HUES64 (cell line): ENCODE data around the gene MAP2K5.

Experiments used
- H3K27ac ChIP-seq: 2 replicates; pipeline ENCODE4 v1.7.0; 2013; ENCODE audit warnings: low read depth, low read length, inconsistent platforms
- H3K27me3 ChIP-seq: 2 replicates; pipeline ENCODE4 v1.6.1; 2013; ENCODE audit warnings: mild to moderate bottlenecking, low read length; ENCODE audit not compliant: insufficient read depth
- H3K36me3 ChIP-seq: 2 replicates; pipeline ENCODE4 v1.6.1; 2013; ENCODE audit warnings: mild to moderate bottlenecking, low read length; ENCODE audit not compliant: insufficient read depth
- H3K4me1 ChIP-seq: 2 replicates; pipeline ENCODE4 v1.6.1; 2013; ENCODE audit warnings: mild to moderate bottlenecking, low read length, moderate library complexity; ENCODE audit not compliant: insufficient read depth
- H3K4me3 ChIP-seq: 2 replicates; pipeline ENCODE4 v1.5.1; 2013; ENCODE audit warnings: mild to moderate bottlenecking, low read length, moderate library complexity
- H3K9ac ChIP-seq: 2 replicates; pipeline ENCODE4 v1.6.1; 2013; ENCODE audit warnings: mild to moderate bottlenecking, low read depth, low read length
- H3K9me3 ChIP-seq: 2 replicates; pipeline ENCODE4 v1.6.1; 2013; ENCODE audit warnings: low read depth, low read length; ENCODE audit not compliant: insufficient read depth
- WGBS: fragments of 150-250, 120-280 bp; methylation state at CpG from one replicate; pipeline ENCODE4 v1.1.7; 2013; ENCODE audit warnings: missing lambda C conversion rate; 5-methylcytosine and 5-hydroxymethylcytosine counted together

The MAP2K5 gene

GRCh38 chr15:67707520-67708283, 165.2 kb downstream of the MAP2K5 start:
- H3K27ac ChIP-seq: no peak overlapping the region
- H3K27me3 ChIP-seq: no peaks in the 10 kb centered on the region
- no peaks in the 10 kb centered on the region; the same call in 1 of the 2 replicates for H3K36me3 ChIP-seq
- WGBS: 82% methylated on average over 2 of the region's 2 CpGs
- no peak overlapping the region for H3K9ac ChIP-seq
- H3K4me3 ChIP-seq: no peak overlapping the region
- peaks cover 7% of the 10 kb centered on the region; the same call in 1 of the 2 replicates for H3K4me1 ChIP-seq
- no peaks in the 10 kb centered on the region for H3K9me3 ChIP-seq

DNA sequence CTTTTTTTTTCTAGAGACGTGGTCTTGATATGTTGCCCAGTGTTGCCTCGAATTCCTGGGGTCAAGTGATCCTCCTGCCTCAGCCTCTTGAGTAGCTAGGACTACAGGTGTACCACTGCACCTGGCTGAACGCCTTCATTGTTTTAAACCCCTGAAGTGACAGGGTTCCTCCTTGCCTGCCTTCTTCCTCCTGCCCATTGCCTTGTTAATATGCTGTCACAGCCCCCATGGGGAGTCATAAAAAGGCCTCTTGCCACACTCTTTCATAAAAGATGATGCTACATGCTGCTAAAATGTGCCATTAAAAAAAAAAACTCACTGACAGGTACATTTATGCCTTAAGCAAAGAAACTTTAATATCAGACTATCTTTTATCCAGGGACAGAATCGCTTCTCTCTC, 166.0 kb downstream of the MAP2K5 start:
- no peaks in the 10 kb centered on the region for H3K27me3 ChIP-seq
- H3K4me1 ChIP-seq: peaks cover 7% of the 10 kb centered on the region; the same call in 1 of the 2 replicates
- WGBS: 89% methylated on average over 4 of the region's 4 CpGs
- no peaks in the 10 kb centered on the region; the same call in 1 of the 2 replicates for H3K36me3 ChIP-seq
- H3K9me3 ChIP-seq: no peaks in the 10 kb centered on the region
- H3K27ac ChIP-seq: no peak overlapping the region
- H3K9ac ChIP-seq: no peak overlapping the region
- no peak overlapping the region for H3K4me3 ChIP-seq

DNA sequence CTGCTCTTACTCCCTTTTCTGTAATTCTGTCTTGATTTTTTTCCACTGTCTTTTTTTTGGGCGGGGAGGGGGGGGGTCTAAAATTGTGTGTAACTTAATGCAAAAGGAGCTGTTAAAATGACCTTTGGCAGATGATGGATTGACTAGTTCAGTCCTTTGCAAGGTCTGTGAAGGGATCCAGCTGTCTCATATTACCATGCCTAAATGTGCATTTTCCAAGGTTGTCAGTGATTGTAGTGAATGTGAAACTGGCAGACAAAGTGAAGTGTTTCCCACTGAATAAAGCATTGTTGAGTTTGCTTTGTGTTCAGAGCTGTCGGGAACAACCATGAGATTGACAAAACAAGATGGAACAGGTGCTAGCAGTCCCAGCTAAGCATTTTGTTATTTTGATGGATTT, 172.7 kb downstream of the MAP2K5 start:
- Histone ChIP-seq H3K36me3 (no peaks in the 10 kb centered on the region), H3K27me3 (no peaks in the 10 kb centered on the region), H3K9ac (no peak overlapping the region), H3K4me1 (peaks cover 2% of the 10 kb centered on the region; the same call in 1 of the 2 replicates), H3K9me3 (no peaks in the 10 kb centered on the region), H3K27ac (no peak overlapping the region), H3K4me3 (no peak overlapping the region)
- 92% methylated on average over 2 of the region's 2 CpGs for WGBS

- 98% methylated on average over 3 of the region's 4 CpGs for WGBS
- Histone ChIP-seq H3K27me3 (no peaks in the 10 kb centered on the region), H3K9ac (no peak overlapping the region), H3K27ac (no peak overlapping the region), H3K36me3 (no peaks in the 10 kb centered on the region), H3K9me3 (no peaks in the 10 kb centered on the region), H3K4me1 (peaks cover 1% of the 10 kb centered on the region; the same call in 1 of the 2 replicates), H3K4me3 (no peak overlapping the region)
Observed at GRCh38 chr15:67716171-67716570, 173.7 kb downstream of the MAP2K5 start.

- Histone ChIP-seq H3K9ac (no peak overlapping the region), H3K9me3 (no peaks in the 10 kb centered on the region), H3K27ac (no peak overlapping the region), H3K27me3 (no peaks in the 10 kb centered on the region), H3K4me3 (no peak overlapping the region), H3K36me3 (no peaks in the 10 kb centered on the region), H3K4me1 (no peaks in the 10 kb centered on the region)
- 96% methylated on average over 1 of the region's 1 CpG for WGBS
Observed at GRCh38 chr15:67717776-67718175, 175.3 kb downstream of the MAP2K5 start.

DNA sequence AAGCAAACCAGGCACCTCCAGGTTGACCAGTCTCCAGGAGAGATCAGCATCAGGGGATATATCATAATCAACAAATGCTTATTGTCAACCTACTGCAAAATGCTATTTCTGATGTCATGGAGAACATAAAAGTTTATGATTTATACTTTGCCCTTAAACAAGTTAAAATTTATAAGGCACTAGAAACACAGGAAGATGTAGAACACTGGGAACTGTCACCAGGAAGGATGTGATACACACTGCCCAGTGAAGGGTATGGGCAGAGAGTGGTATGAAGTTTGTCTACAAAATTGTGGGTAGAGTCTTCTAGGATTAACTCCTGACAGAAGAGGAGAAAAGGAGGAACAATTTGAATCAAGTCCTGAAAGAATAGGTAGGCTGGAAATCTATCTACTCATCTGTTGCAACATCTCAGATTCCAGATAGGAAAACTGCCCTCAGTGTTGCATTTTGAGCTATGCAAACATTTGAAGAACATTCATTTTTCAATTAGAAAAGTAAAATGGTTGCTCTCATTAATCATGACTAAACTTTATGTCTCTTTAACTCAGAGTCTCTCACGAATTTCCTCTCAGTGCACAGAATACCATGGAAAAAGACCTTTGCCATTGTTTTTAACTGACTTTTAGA, 176.9 kb downstream of the MAP2K5 start:
- Histone ChIP-seq H3K36me3 (no peaks in the 10 kb centered on the region), H3K4me1 (no peaks in the 10 kb centered on the region), H3K4me3 (no peak overlapping the region), H3K9ac (no peak overlapping the region), H3K27me3 (no peaks in the 10 kb centered on the region), H3K9me3 (no peaks in the 10 kb centered on the region), H3K27ac (no peak overlapping the region)
- 75% methylated on average over 1 of the region's 1 CpG for WGBS

DNA sequence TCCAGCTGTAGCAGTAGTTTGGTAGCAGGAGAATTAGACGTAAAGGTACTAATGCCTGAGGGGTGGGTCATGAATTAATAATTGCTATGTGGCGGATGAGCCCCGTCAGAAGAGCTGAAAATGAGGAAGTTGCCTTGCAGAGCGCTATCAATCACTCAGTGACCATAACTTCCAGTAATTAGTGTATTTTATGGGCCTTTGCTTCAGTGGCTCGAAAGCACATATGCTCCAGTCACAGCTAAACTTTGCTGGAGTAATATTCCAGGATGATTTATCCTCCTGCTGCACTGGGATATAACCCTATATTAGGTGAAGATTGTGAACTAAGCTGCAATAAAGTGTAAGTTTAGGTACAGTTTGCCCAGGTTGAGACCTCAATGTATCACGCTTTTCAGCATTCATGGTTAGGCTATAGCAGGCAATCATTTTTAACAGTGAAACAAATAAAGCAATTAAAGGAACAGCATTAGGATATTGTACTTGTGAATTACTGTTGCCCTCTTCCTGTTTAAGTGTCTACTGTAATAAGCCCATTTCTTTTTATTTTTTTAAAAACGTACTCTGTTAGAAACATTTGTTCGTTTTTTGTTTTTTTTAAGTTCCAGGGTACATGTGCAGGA, 178.2 kb downstream of the MAP2K5 start:
- Histone ChIP-seq H3K4me3 (no peak overlapping the region), H3K27ac (no peak overlapping the region), H3K9me3 (no peaks in the 10 kb centered on the region), H3K36me3 (no peaks in the 10 kb centered on the region), H3K9ac (no peak overlapping the region), H3K27me3 (no peaks in the 10 kb centered on the region), H3K4me1 (no peaks in the 10 kb centered on the region)
- WGBS: 98% methylated on average over 8 of the region's 8 CpGs

- WGBS: 92% methylated on average over 5 of the region's 5 CpGs
- Histone ChIP-seq H3K36me3 (no peaks in the 10 kb centered on the region), H3K4me3 (no peak overlapping the region), H3K27ac (no peak overlapping the region), H3K9me3 (no peaks in the 10 kb centered on the region), H3K4me1 (no peaks in the 10 kb centered on the region), H3K9ac (no peak overlapping the region), H3K27me3 (no peaks in the 10 kb centered on the region)
Observed at GRCh38 chr15:67722030-67722817, 179.7 kb downstream of the MAP2K5 start.

DNA sequence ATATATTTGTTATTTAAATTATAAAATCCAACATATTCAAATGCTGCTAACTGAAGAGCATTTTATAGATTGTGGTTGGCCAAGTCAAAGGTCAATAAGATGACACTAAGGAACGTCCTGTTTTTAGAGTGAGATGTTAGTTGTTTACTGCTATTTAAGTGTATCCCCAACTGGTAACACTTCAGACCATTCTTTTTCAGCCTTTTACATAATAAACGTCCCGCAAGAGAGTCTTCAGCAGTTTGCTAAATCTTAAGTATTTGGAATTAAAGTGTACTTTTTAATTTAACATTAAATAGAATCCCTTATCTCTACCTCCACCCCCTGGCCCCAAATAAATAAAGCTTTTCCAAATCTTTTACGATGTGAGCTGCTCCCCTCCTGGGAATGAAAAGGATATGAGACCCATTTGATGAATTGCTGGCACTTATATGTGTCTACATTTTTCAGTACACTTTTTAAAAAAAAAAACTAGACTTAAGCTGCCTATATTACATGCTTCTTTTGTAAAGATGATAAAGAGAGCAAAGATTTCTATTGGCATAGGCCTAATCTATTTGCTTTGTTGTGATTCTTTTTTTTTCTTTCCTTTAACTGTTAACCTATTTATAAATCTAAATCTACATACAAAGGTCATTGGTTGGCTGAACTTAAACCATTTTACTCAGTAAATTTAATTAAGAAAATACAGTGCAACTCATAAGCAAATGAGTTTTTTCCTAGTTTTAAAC, 181.0 kb downstream of the MAP2K5 start:
- no peaks in the 10 kb centered on the region for H3K36me3 ChIP-seq
- peaks cover 3% of the 10 kb centered on the region; the same call in 1 of the 2 replicates for H3K4me1 ChIP-seq
- no peak overlapping the region for H3K4me3 ChIP-seq
- H3K27me3 ChIP-seq: no peaks in the 10 kb centered on the region
- H3K9me3 ChIP-seq: no peaks in the 10 kb centered on the region
- no peak overlapping the region for H3K9ac ChIP-seq
- H3K27ac ChIP-seq: no peak overlapping the region
- 74% methylated on average over 2 of the region's 4 CpGs for whole genome bisulfite sequencing

DNA sequence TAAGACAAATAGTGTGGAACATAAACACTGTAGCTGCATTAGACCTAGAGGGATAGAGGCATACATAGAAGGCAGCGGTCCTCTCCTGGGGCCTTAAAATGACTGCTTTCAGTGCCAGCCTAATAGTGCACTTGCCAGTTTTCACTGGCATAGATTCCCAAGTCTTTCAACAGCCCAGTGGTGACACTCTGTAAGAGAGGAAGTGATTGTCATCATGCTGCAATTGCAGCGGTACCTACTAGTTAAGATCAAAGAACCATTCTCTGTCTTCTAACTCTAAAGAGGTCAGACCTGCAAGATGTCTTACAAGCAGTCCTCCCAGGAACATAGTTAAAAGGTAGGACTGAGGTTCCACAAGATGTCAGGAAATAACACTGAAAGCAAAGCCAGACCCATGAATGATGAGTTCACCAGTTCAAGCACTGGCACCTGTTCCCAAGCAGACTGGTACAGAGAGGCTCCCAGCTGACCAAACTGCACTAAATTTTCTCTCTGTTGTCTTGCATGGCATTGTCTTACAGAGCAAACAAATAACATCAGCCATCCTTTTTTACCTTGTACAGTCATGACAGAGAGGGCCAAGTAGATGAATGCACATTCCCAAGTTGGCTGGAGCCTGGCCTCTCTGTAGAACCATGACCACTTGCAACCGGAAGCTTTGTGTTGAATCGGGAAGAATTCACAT, 182.3 kb downstream of the MAP2K5 start:
- no peak overlapping the region for H3K4me3 ChIP-seq
- no peak overlapping the region for H3K9ac ChIP-seq
- H3K4me1 ChIP-seq: peaks cover 5% of the 10 kb centered on the region; the same call in 1 of the 2 replicates
- H3K27ac ChIP-seq: no peak overlapping the region
- 98% methylated on average over 4 of the region's 4 CpGs for WGBS
- H3K36me3 ChIP-seq: no peaks in the 10 kb centered on the region
- no peaks in the 10 kb centered on the region for H3K9me3 ChIP-seq
- H3K27me3 ChIP-seq: no peaks in the 10 kb centered on the region
